Erythroblast (primary cell): ENCODE measurements around the gene SLC20A1.
A peak's percentile ranks its signal among the peaks of the same experiment; 100 is the strongest.
"Not testable (repeated sequence)": the region's sequence is repeated elsewhere in the genome, so short reads cannot be mapped to it uniquely, and the experiment has no call there.

Source experiments
- DNase-seq, 2 experiments: peaks; one replicate each; lab custom pipeline; 2025; lab: John Stamatoyannopoulos, UW
- GATA1 ChIP-seq: IDR thresholded peaks from 2 replicates; pipeline ENCODE4 v1.6.1; 2011; ENCODE audit warnings: low read depth, mild to moderate bottlenecking, control low read depth, low read length, moderate library complexity
- POLR2A ChIP-seq: IDR thresholded peaks from 2 replicates; pipeline ENCODE4 v1.6.1; 2011; ENCODE audit warnings: mild to moderate bottlenecking, low read length

Gene SLC20A1

DNA sequence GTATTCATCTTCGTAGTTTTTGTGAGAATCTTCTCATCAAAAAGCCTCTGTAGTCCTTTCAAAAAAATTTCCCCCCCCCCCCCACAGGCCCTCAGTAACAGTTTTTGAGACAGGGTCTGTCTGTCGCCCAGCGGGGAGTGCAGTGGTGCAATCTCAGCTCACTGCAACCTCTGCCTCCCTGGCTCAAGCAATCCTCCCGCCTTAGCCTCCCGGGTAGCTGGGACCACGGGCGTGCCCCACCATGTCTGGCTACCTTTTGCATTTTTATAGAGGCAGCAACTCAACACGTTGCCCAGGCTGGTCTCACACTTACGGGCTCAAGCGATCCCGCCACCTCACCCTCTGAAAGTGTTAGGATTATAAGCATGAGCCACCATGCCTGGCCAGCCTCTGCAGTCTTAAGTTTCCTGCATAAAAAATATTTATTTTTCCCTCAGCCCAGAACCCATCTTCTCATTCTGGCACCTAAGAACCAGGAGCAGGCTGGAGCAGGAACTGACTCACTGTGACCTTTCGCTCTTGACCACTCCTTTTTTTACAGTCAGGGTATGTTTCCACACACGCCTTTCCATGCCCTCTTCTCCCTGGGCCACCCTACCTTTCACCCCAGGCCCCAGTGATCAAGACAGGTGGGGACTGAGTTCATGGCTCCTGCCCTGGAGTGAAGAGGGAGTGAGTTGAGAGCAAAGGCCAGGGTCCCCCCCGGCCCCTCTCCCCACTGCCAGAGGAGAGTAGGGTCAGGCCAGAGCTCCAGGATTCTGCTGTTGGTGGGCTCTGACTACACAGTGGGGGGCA is 42.5 kb downstream of the SLC20A1 start:
- no peak for DNase-seq
- no peak for TF ChIP-seq POLR2A

DNA sequence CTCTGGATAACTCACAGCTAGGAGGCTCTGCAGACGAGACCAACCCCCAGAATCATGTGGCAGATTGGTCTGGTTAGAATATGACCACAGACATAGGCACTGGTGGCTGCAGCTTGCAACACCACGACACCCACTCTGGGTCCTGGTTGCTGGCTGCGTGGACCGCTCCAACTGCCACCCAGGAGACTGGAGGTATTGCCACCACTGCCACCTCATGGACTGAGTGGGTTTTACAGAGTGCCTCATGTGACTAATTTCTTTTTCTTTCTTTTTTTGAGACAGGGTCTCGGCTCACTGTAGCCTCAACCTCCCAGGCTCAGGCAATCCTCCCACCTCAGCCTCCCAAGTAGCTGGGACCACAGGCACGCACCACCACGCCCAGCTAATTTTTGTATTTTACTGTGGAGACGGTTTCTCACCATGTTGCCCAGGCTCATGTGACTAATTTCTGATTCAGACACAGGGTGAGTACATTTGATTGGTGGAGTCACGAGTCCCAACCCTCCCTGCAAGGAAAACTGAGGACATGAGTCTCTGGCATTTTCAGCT is 45.2 kb downstream of the SLC20A1 start:
- peak; percentile 78 to 86 for DNase-seq
- no peak for TF ChIP-seq POLR2A
- no peak for TF ChIP-seq GATA1

DNA sequence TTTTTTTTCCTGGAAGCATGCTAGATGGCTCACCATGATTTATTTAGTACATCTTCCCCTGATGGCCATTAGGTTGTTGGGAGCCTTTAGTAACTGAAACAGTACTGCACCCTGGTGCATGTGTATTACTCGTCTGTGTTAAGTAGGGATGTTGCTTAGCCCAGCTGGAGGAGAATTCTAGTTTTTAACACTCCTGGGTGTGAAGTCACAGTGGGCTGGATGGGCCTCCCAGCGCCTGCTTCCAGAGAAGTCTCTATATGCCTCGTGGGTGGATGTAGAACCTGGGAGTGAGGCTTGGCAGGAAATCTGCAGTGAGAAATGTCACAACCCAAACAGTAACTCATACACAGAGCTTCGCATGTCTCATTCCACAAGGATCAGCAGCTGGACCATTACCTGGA is 46.1 kb downstream of the SLC20A1 start:
- TF ChIP-seq POLR2A = no peak
- no peak for TF ChIP-seq GATA1
- peak in 1 of 2 experiments; percentile 53 for DNase-seq

DNA sequence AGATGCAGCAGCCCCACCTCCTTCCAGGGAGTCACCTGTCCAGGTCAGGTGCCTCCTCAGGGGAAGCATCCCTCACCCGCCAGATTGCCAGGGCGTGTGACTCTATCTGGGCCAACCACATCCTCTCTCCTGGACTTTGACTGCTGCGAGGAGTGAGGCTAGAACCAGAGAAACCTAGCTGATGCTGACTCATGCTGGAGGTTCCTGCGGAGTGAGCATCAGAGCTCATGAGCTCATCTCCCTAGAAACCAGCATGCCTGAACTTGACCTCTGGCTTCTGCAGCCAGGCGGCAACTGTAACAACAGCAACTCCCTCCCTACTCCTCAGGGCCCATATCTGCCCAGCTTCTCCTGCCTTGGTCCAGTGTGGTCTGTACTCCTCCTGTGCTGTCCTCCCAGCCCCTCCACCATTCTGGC is 46.8 kb downstream of the SLC20A1 start:
- no peak for TF ChIP-seq GATA1
- no peak for TF ChIP-seq POLR2A
- DNase-seq = peak; percentile 88 to 92

DNA sequence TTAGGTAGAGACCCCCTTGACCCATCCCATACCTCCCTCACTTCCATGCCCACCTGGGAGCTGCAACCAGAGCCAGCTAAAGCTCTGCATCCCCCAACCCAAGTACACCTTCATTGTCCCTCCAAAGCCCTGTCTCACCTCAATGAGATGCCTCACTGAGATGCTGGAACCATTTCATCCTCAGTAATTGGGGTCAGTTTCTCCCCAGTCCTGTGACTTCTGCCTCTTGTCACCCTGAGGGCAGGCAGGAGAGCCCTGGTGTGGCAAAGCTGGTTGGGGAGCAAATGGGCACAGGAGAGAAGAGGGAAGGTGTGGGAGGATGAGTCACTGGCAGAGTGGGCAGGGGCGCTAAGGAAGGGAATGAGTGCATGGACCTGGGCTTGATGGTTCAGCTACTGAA is 47.2 kb downstream of the SLC20A1 start:
- peak in 1 of 2 experiments; percentile 53 for DNase-seq
- TF ChIP-seq GATA1 (no peak), POLR2A (no peak)

DNA sequence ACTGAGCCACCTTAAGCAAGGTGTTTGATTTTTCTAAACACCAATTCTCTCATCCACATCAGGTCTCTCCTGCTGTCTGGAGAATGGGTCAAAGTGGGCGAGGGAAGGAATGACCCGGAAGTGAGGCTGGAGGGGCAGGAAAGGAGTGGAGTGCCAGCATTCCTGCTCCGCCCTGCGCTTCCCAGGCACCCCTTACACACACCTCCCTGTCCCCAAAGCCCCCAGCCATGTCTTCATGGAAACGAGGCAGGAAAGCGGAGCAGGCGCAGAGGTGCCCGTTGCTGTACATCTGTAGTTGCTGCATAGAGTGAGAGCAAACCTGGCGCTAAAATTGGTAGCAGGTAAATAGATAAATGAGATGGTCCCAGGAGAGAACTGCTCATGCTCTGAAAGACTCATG is 47.9 kb downstream of the SLC20A1 start:
- TF ChIP-seq GATA1 = no peak
- TF ChIP-seq POLR2A = no peak
- DNase-seq = no peak

DNA sequence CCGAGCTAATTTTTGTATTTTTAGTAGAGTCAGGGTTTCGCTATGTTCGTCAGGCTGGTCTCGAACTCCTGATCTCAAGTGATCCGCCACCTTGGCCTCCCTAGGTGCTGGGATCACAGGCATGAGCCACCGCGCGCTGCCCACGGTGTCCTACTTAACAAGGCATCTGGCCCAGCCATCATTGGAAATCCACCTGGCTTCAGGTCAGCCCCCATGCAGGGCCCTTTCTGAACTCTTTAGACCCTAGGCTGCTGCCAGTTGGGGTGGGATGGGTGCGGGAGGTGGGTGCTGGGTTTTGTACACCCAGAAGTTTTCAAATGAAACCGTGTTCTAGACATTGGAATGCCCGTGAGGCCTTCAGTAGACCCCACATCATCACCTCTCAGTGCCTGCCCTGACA is 48.4 kb downstream of the SLC20A1 start:
- DNase-seq = no peak
- no peak for TF ChIP-seq POLR2A
- TF ChIP-seq GATA1 = no peak

DNA sequence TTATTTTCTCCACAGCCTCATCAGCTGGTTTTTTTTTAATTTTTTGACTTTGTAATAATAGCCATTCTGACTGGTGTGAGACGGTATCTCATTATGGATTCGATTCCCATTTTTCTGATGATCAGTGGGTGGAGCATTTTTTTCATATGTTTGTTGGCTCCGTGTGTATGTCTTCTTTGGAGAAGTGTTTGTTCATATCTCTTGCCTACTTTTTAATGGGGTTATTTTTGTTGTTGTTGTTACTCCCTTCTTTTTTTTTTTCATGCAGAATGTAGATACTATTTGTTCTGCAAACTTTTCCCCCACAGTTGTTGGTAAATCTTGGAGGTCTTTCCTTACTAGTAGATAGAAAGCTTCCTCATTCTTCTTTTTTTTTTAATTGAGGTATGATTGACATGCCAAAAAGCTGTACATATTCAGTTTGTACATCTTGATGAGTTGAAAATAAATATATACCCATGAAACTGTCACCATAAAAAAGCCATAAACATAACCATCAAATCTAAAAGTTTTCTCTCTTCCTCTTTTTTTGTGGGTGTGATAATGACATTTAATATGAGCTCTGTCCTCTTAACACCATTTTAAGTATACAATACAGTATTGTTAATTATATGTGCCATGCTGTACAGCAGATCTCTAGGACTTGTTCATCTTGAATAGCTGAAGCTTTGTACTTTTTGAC is 53.2 kb downstream of the SLC20A1 start:
- no peak for DNase-seq
- TF ChIP-seq GATA1 = no peak
- TF ChIP-seq POLR2A = no peak

DNA sequence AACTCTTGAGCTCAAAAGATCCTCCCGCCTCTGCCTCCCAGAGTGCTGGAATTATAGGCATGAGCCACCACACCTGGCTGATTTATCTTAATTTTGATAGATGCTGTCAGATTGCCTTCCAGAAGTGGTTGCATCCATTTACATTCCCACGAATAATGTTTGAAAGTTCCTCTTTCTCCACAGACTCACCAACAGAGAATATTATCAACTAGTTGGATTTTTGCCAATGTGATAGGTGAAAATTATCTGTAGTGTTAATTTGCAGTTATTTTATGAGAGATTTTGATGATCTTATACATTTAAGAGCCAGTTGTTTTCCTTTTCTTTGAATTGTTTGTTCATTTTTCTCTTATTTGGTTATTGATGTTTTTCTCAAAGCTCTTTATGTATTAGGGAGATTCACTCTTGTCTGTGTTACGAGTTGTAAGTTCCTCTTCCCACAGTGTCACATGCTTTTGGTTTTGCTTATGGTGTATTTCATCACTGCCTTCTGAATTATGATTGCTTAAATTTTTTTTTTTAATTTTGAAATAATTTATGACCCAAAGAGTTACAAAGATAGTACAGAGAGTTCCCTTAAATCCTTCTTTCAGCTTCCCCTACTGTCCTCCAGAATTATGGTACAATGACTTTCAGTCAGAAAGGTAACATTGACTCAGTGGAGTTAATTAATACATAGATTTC is 54.4 kb downstream of the SLC20A1 start:
- TF ChIP-seq POLR2A = no peak
- TF ChIP-seq GATA1 = no peak
- no peak for DNase-seq

DNA sequence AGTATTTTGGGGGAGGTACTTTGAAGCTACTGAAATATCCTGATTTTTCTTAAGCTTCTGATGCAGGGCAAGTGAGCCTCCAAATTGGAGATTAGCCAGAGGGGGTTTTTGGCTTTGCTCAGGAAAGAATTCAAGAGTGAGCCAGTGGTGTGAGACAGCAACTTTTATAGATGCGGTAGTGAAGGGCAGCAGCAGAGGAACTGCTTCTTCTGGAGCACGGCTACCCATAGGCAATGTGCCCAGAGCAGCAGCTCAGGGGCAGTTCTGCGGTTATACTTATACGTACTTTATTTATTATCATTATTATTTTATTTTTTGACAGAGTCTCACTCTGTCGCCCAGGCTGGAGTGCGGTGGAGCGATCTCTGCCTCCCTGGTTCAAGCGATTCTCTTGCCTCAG is 55.3 kb downstream of the SLC20A1 start:
- peak in 1 of 2 experiments; percentile 36 for DNase-seq
- TF ChIP-seq POLR2A (no peak), GATA1 (no peak)

DNA sequence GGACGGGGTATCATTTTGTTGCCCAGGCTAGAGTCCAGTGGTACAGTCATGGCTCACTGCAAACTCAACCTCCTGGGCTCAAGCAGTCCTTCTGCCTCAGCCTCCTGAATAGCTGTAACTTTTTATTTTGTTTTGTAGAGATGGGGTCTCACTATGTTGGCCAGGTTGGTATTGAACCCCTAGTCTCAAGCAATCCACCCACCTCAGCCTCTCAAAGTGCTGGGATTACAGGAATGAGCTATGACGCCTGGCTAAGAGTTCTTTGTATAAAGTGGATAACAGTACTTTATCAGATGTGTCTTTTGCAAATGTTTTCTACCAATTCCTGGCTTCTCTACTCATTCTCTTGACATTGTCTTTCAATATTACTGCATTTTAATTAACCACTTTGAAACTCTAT is 57.9 kb downstream of the SLC20A1 start:
- no peak for TF ChIP-seq POLR2A
- no peak for TF ChIP-seq GATA1
- no peak for DNase-seq

DNA sequence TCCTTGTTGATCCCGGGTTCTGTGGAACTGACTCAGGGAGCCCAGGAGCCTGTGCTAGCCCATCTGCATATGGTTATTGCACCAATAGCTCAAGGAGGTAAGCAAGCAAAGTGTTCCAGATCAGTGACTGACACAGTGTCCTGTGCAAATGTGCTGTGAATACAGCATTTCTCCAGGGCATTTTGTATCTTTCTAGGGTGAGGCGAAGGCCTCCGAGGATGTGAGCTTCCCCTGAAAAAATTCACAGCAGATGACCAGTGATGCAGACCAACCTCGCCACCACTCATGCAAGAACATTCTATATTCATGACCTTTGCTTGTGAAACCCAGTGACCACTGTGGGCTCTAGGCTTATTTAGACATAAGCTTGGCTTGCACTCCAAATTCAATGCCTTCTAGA is 59.8 kb downstream of the SLC20A1 start:
- no peak for DNase-seq
- TF ChIP-seq POLR2A = no peak
- no peak for TF ChIP-seq GATA1

DNA sequence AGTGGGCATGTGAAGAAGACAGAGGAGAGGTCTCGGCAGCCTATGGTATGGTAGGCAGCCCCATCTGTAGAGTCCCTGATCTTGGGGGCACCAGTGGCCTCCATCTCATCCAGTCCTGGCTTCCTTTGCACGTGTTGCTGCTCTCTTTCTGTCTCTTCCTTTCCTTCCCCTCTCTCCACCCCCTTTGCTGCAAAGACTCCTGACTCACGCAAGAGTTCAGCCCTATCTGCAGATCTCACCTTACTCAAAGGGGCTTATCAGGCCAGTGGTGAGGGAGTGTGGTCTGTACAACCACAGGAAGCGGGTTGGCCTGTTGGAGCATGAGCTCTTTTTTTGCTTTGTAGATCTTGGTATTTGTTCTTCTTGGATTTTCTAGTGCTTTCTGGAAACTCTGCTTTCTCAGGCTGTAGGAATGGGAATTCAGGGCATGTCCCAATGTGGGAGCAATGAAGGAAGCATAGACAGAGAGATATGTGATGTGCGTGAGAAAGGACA is 60.5 kb downstream of the SLC20A1 start:
- DNase-seq = peak; percentile 83 to 93
- TF ChIP-seq POLR2A (no peak), GATA1 (no peak)

DNA sequence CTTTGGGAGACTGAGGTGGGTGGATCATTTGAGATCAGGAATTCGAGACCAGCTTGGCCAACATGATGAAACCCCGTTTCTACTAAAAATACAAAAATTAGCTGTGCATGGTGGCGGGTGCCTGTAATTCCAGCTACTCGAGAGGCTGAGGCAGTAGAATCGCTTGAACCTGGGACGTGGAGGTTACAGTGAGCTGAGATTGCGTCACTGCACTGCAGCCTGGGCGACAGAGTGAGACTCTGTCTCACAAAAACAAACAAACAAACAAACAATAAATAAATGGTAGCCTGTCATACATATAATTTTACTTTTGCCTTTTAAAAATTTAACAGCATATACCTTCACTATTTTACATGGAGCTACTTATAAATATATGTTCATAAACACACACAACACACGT is 61.2 kb downstream of the SLC20A1 start:
- not testable (repeated sequence) for DNase-seq
